Glomerular endothelial cell (primary cell): ENCODE measurements around the gene MARK2. TPM values are rescaled to one million over a fixed set of nuclear protein-coding genes. Genes with fewer than 3 reads are reported as not detected.
A peak's percentile ranks its signal among the peaks of the same experiment; 100 is the strongest.

ENCODE experiments used
- DNase-seq: peaks from one replicate; pipeline ENCODE4 v3.0.0-alpha.2; 2011; ENCODE audit warnings: low read depth, low spot score; ENCODE audit errors: extremely low read depth
- total RNA-seq: library from RNA; depleted of rRNA; stranded (reverse); fragments of >200 nt; gene quantifications from 2 replicates; pipeline ENCODE4 v1.2.3, GENCODE V29; 2015

MARK2 gene
- total RNA-seq, 1 donor from 2014 or later = 34.9 TPM

DNA sequence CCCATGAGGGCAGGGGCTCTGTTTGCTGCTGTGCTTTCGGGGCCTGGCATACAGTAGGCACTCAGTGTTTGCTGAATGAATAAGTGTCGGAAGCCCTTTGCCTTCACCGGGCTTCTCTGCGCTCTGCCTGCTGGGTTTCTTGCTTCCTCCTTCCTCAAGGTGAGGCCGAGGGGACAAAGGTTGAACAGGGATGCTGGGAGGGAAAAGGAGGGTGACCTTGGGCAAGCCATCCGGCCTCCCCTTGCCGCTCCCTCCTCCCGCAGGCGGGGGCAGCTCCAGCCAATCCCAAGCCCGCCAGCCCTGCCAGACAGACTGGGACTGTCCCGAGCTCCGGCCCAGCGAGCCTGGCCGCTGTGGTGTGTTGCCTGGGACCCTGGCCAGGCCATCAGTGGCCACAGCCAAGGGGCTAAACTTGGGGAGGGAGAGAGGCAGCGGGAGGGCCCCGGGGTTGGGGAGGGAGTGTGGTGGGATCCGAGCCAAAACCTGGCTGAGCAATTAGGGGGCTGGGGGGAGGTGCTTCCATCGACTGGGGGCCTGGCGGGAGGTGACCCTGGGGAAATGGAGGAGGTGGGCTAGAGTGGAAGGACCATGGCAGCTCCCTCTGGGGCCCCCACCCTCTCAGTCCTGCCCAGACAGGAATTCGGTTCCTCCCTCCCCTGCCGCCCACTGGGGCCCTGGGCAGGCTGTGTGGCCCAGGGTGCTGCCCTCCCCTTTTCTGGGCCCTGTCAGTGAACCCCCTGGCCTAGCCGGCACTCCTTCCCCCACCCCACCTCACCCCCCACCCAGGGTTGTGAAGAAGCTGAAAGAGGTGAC lies 81.4 kb downstream of the MARK2 start:
- DNase-seq = no peak

DNA sequence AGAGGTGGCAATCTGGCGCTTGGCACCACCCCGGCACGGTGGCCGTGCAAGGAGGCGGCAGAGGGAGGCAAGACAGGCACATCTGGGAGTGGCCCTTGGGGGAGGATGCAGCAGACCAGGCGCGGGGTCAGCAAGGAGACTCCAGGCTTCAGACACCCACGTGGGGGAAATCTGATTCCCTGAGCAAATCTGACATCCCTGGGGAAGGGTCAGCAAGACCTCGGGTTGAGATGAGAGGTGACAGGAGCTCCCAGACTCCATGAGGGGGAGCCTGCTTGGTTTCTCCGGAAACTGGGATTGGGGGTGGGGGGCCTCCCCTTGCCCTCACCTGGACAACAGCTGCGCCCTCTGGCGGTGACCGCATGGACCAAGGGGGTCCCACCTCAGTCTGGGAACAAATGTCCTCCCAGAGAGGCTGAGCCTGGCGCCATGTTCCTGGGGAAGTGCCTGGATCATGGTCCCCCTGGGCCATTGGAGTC lies 82.1 kb downstream of the MARK2 start:
- DNase-seq = no peak

GRCh38 chr11:63922673-63923192 lies 83.8 kb downstream of the MARK2 start:
- DNase-seq = no peak

DNA sequence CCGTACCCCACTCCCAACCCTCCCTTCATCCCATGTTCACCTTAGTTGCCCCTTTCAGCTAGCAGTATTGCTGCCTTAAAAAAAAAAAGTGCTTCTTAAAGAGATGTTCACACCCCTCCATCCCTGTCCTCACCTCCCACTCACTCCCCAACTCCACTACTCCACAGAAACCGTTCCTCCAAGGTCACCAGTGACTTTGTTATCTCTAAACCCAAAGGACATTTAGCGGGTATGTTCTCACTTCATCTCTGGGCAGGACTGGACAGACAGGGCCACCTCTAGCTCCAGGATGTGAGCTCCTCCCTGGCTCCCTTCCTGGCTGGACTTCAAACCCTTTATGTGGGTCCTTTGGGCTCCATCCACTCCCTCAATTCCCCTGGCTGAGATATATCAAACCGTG lies 84.4 kb downstream of the MARK2 start:
- DNase-seq = no peak

GRCh38 chr11:63929616-63930015 lies 90.7 kb downstream of the MARK2 start:
- no peak for DNase-seq

DNA sequence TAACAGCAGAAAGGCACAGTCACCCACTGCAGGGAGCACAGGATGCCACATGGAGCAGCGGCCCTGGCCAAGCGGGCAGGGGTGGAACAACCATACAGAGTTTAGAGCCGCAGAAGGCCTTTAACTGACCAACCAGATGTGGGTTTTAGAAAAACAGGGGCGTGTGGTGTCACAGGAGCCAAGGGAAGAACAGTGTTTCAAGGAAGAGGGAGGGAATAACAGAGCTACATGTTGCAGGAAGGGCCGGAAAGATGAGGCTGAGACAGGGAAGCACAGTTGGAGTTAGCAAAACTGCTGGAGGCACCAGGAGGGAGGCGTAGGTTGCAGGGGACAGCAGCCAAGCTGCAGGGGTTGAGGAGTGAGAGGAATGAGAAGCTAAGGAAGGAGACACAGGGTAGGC lies 92.1 kb downstream of the MARK2 start:
- DNase-seq = no peak

DNA sequence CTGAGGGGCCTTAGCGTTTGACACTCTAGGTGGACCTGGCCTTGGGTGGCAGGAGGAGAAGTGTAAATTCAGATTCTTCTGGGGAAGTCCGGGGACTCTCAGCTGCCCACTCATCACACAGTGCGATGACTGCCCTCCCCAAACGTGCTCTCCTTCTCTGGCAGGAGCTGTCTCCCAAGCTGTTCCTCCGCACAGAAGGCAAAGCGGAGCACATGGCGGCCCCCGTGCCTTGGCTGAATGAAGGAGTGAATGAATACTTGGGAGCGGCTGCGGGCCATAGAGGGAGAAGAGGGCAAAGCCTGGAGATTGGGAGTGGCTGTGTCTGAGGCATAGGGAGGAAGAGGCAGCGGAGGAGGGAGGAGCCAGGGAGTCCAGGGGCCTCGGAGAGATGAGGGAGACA lies 93.0 kb downstream of the MARK2 start:
- no peak for DNase-seq

- no peak for DNase-seq
These were observed 94.5 kb downstream of the MARK2 start for GRCh38 chr11:63933459-63933858.

- DNase-seq = no peak
These were observed 99.0 kb downstream of the MARK2 start for GRCh38 chr11:63937713-63938478.

- peak; percentile 37 for DNase-seq
These were observed 99.8 kb downstream of the MARK2 start, which contains the start of gene NAA40 for GRCh38 chr11:63938479-63939396. TSS of gene NAA40 (plus strand) at chr11:63939002. CDS start at chr11:63939097, 95 bp downstream.

DNA sequence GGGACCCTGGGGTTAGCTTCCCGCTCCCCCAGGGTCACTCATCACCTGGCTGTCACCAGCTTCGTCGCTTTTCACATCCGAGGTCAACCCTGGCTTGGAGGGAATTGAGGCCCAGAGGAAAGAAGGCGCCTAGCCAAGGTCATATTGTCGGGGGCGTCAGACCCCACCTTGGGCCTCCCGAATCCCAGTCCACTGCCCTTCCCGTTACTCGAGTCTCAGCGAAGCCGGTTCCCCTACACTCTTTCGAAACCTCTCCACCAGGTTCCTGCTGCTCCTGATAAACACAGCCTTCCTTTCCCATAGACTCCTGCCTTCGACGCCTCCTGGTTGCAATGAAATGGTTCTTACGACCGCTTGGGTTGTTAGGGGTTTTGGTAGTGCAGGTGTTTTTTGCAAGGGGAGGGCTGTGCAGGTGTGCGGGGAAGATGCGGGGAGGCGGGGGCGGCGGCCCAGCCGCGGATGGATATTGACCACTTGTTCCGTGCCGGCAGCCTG lies 100.5 kb downstream of the MARK2 start:
- no peak for DNase-seq

DNA sequence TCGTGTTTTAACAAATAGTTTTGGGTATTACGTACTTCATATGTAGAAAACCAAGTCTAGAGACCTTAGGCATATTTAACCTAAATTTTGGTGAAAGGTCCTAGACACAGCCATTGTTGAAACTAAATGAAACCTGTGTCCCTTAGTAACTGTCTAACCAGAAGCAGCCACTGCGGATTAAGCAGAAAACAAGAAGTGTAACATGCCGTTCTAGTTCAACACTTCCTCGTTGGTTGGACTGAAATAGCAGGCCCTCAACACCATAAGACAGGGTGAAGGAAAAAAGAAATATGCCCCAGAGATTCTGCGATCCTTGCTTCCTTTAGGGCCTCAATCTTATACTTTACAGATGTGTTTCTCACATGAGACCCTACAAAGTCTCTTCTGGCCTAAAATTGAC lies 101.9 kb downstream of the MARK2 start:
- no peak for DNase-seq

DNA sequence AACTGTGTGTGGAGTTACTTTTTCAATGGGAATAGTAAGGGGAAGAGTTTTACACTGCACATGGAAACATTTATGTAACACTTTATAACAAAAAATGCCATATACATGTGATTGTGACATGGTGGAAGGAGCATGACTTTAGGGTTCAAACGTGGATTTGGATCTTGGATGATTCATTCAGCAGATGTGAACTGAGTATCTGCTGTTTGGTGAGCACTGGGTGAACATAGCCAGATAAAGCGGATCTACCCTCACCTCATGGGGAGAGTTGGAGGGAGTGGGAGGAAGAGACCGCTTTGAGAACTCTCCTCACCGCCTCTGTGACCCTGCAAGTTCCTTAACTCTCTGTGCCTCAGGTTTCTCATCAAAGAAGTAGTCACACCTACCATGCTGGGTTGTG lies 103.0 kb downstream of the MARK2 start:
- DNase-seq = no peak

GRCh38 chr11:63942803-63943202 lies 103.9 kb downstream of the MARK2 start:
- DNase-seq = no peak

GRCh38 chr11:63944987-63945386 lies 106.1 kb downstream of the MARK2 start:
- no peak for DNase-seq

DNA sequence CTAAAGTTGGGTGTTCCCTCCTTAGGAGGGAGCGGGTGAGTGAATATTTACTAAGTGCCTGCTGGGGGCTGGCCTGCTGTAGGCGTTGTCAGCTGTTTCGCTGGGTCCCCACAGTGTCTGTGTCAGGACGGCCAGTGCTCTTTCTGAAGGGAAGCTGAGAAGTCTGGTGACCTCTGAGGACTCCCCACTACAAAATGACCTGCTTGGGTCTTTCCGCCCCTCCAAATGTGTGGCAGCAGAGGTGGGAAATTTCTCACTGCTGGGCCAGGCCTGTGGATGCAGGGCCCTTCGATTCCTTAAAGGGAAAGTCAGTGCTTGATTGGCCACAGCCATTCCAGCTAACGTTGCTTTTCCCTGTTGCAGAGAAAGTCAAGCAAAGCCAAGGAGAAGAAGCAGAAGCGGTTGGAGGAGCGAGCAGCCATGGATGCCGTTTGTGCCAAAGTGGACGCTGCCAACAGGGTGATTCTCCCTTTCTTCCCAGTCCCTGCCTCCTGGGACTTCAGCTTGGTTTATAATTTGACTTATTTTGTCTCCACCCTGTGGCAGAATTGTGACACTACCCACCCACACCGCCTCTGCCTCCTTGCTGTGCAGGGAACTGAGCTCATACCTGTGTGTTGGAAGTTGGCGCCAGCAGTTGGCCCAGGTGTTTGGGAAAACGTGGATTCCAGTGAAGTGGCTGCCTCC lies 106.7 kb downstream of the MARK2 start:
- no peak for DNase-seq

DNA sequence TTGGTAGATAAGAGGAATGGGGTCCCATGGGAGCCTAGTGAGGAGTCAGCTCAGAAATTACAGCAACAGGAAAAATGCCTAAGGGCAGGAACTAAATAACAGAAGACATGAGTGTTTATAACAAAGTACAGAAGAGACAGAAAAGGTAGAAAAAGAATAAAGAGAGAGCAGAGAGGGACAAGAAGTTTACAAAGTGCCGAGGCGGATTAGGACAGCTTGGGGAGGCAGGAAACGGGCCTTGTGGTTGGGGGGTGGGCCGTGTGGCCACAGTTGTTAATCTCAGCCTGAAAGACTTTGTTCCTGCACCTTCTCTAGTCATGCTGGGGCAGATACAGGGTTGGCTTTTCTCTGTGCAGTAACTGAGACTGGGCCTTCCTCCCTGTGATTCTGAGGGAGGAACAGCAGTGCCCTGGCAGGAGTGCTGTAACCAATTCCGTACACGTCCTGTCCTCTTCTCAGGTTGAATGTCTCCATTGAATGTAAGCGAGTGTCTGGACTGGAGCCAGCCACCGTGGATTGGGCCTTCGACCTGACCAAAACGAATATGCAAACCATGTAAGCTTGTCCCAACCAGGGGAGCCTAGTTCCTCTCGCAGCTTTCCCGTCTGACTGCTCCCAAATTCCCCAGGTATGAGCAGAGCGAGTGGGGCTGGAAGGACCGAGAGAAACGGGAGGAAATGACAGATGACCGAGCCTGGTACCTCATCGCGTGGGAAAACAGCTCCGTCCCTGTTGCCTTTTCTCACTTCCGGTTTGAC lies 113.0 kb downstream of the MARK2 start:
- no peak for DNase-seq

DNA sequence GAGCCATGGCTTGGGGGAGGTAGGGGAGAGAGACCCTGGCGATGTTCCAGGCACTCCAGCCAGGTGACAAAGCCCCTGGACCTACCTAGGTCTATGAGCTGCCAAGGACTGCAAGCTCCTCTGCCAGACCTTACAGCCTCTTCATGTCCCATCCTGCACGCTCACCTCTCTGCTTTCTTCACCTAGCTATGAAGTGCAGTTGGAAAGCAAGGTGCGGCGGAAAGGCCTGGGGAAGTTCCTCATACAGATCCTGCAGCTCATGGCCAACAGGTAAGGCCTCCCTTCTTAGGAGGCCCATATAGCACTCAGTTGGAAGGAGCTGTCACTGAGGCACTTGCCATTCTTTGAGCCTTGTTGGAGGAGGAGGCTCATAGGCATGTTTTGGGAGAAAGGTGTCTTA lies 113.7 kb downstream of the MARK2 start:
- DNase-seq = no peak

GRCh38 chr11:63958008-63958407 lies 119.1 kb downstream of the MARK2 start:
- DNase-seq = no peak
